ENCODE results near the gene ACO2.
"Not testable (repeated sequence)": the region's sequence is repeated elsewhere in the genome, so short reads cannot be mapped to it uniquely, and the experiment has no call there.

The ACO2 gene

GRCh38 chr22:41568811-41569210 is 99.9 kb downstream of the ACO2 start:
- DNase-seq (ENCODE audit: low spot score), result no peak

GRCh38 chr22:41570221-41570620 is 101.3 kb downstream of the ACO2 start:
- DNase-seq (ENCODE audit: low spot score), result no peak

- no peak for DNase-seq (ENCODE audit: low spot score)
These were observed 102.9 kb downstream of the ACO2 start for GRCh38 chr22:41571786-41572185.

- DNase-seq (ENCODE audit: low spot score), result not testable (repeated sequence)
These were observed 103.4 kb downstream of the ACO2 start for GRCh38 chr22:41572305-41572704.

- DNase-seq (ENCODE audit: low spot score), result no peak
These were observed 104.8 kb downstream of the ACO2 start for GRCh38 chr22:41573677-41574076.

GRCh38 chr22:41574847-41575381 is 106.0 kb downstream of the ACO2 start:
- DNase-seq (ENCODE audit: low spot score), result no peak

GRCh38 chr22:41575533-41575932 is 106.6 kb downstream of the ACO2 start:
- no peak for DNase-seq (ENCODE audit: low spot score)

GRCh38 chr22:41576877-41577276 is 108.0 kb downstream of the ACO2 start:
- DNase-seq (ENCODE audit: low spot score), result peak; percentile 47

- DNase-seq (ENCODE audit: low spot score), result no peak
These were observed 109.2 kb downstream of the ACO2 start for GRCh38 chr22:41578114-41578513.
